ENCODE data around the gene GEMIN2. TPM values are rescaled to one million over a fixed set of nuclear protein-coding genes. Genes with fewer than 3 reads are reported as not detected.

The GEMIN2 gene
- total and polyA plus RNA-seq, 4 donors, result 23.1 to 38.8 (median 26.8) TPM

DNA sequence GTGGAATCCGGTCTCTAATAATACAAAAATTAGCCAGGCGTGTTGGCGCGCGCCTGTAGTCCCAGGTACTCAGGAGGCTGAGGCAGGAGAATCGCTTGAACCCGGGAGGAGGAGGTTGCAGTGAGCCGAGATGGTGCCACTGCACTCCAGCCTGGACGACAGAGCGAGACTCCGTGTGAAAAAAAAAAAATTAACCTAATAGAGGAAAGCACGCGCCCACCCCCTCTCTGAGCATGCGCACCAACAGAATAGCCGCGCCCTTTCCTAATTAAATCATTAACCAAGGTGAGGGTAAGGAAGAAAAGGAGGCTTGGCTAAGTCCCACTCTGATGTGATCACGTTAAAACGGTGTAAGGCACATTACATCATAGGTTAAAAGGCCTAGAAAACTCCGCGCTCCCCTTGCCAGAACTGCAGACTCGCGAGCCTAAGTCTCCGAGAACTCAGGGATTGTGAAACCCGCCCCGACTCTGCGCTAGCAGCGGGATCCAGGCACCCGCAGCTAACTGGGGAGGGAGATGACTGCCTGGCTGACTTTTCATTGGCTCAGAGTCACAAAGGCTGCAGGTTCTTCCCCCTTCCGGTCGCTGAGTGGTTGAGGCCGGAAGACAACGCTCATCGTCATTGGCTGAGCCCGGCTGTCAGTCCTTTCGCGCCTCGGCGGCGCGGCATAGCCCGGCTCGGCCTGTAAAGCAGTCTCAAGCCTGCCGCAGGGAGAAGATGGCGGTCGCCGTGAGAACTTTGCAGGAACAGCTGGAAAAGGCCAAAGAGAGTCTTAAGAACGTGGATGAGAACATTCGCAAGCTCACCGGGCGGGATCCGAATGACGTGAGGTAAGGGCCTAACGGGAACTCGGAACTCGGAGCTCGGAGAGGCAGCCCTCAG is 60.7 kb downstream of the GEMIN2 start, which contains the start of gene PNN:
Gene PNN, plus strand, starts transcription at position 695 of the 885 bp plus-strand sequence. Its CDS starts 26 bp downstream, at position 721.
- Histone ChIP-seq H3K27me3 (ENCODE audit: control insufficient read depth, insufficient read depth, low read length) (no peaks in the 10 kb centered on the region), H3K4me1 (ENCODE audit: control insufficient read depth, insufficient read depth, low read length) (peaks cover 4% of the 10 kb centered on the region), H3K36me3 (ENCODE audit: control insufficient read depth, insufficient read depth, low read length) (peaks cover 23% of the 10 kb centered on the region), H3K9me3 (ENCODE audit: control insufficient read depth, insufficient read depth, low read length) (no peaks in the 10 kb centered on the region), H3K4me3 (ENCODE audit: low read depth, low read length) (peak within 1 kb of the TSS; percentile 89), H3K27ac (ENCODE audit: low read depth, low read length) (peak within 1 kb of the TSS; percentile 96)
- peak; percentile 96 to 100 (median 98) for DNase-seq (ENCODE audit: low read depth in 4 of 6, low spot score in 6 of 6)
- WGBS (ENCODE audit: insufficient coverage), result 2% methylated on average over 45 of the region's 56 CpGs

DNA sequence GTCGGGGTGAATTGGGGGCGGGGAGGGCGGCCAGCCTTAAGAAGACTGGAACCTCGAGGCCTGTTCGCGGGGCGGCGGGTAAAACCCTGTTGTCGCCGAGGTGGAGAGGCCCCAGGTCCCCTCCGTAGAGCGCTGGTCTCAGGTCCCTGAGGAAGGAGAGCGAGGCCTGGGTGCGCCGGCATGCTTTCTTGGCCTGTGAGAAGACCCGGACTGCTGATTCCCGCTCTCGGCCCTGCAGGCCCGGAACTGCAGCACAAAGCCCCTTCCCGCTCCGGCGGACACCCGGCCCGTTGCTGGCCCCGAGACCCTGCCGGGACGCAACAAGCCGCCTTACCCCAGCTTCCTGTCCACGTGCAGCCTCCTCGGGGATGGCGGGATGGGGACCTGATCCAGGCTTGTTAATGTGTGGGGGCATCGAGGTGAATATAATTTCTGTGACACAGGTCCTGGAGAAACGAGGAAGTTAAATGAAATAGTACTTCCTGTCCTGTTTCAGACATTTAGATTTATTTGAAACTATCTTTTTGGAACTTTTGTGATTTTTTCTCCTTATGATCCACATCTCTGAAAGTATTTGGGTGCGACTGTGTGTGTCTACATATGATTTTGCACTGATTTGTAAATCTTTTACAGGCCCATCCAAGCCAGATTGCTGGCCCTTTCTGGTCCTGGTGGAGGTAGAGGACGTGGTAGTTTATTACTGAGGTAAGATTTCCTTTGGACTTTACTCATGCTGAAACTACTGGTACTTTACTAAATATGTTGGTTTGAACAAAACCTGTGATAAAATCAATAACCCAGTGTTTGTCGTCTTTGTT is 61.5 kb downstream of the GEMIN2 start:
- Histone ChIP-seq H3K9me3 (ENCODE audit: control insufficient read depth, insufficient read depth, low read length) (no peaks in the 10 kb centered on the region), H3K27me3 (ENCODE audit: control insufficient read depth, insufficient read depth, low read length) (no peaks in the 10 kb centered on the region), H3K27ac (ENCODE audit: low read depth, low read length) (peak overlapping the region; percentile 89), H3K4me1 (ENCODE audit: control insufficient read depth, insufficient read depth, low read length) (peaks cover 4% of the 10 kb centered on the region), H3K36me3 (ENCODE audit: control insufficient read depth, insufficient read depth, low read length) (peaks cover 28% of the 10 kb centered on the region), H3K4me3 (ENCODE audit: low read depth, low read length) (peak overlapping the region; percentile 89)
- no peak for DNase-seq (ENCODE audit: low read depth in 4 of 6, low spot score in 6 of 6)
- WGBS (ENCODE audit: insufficient coverage), result 0% methylated on average over 31 of the region's 36 CpGs

DNA sequence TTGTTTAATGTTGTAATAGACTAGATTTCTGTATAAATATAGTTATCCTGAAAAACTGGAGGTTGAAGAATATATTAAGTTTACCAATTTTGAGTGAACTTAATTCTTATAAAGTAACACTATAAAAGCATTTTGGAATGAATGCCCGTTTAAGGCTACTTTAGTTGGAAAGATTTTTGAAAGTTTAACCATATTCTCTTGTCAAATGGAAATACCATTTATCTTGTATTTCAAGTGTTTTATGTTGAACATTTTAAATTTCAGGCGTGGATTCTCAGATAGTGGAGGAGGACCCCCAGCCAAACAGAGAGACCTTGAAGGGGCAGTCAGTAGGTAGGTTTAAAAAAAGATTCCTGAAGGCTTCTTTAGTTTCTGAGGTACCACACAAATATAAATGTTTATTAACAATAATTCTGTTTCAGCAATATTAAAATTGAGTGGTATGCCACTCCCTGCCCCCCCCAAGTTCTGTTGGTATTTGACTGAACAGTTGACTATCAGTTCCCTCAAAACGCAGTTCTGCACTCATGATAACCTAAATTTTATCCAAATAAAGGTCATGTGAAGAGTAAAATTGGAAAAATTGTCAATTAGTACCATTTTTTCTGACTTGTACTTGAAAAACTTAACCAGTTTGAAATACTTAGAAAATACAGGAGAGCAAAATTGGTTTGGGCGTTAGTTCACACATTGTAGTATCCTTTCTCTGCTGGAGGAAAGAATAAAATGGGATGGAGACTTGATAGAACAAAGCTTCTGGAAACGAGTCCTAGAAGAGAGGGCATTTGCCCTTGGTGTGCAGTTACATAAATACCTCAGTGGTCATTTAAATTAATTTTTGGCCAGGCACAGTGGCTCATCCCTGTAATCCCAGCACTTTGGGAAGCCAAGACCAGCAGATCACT is 62.4 kb downstream of the GEMIN2 start:
- Histone ChIP-seq H3K36me3 (ENCODE audit: control insufficient read depth, insufficient read depth, low read length) (peaks cover 36% of the 10 kb centered on the region), H3K4me1 (ENCODE audit: control insufficient read depth, insufficient read depth, low read length) (peaks cover 4% of the 10 kb centered on the region), H3K27me3 (ENCODE audit: control insufficient read depth, insufficient read depth, low read length) (no peaks in the 10 kb centered on the region), H3K27ac (ENCODE audit: low read depth, low read length) (no peak overlapping the region), H3K9me3 (ENCODE audit: control insufficient read depth, insufficient read depth, low read length) (no peaks in the 10 kb centered on the region), H3K4me3 (ENCODE audit: low read depth, low read length) (peak overlapping the region; percentile 89)
- WGBS (ENCODE audit: insufficient coverage), result 79% methylated on average over 2 of the region's 5 CpGs
- DNase-seq (ENCODE audit: low read depth in 4 of 6, low spot score in 6 of 6), result no peak

DNA sequence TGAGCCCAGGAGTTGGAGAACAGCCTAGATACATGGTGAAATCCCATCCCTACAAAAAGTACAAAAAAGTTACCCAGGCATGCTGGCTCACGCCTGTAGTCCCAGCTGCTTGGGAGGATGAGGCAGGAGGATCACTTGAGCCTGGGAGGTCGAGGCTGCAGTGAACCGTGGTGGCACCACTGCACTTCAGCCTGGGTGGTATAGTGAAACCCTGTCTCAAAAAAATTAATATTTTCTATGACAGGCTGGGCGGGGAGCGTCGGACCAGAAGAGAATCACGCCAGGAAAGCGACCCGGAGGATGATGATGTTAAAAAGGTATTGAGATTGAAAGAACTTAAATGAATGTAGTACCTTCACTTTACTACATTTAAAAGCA is 63.0 kb downstream of the GEMIN2 start:
- no peak for DNase-seq (ENCODE audit: low read depth in 4 of 6, low spot score in 6 of 6)
- Histone ChIP-seq H3K9me3 (ENCODE audit: control insufficient read depth, insufficient read depth, low read length) (no peaks in the 10 kb centered on the region), H3K4me3 (ENCODE audit: low read depth, low read length) (no peak overlapping the region), H3K27me3 (ENCODE audit: control insufficient read depth, insufficient read depth, low read length) (no peaks in the 10 kb centered on the region), H3K4me1 (ENCODE audit: control insufficient read depth, insufficient read depth, low read length) (peaks cover 4% of the 10 kb centered on the region), H3K27ac (ENCODE audit: low read depth, low read length) (no peak overlapping the region), H3K36me3 (ENCODE audit: control insufficient read depth, insufficient read depth, low read length) (peaks cover 36% of the 10 kb centered on the region)
- 97% methylated on average over 3 of the region's 9 CpGs for whole genome bisulfite sequencing (ENCODE audit: insufficient coverage)

DNA sequence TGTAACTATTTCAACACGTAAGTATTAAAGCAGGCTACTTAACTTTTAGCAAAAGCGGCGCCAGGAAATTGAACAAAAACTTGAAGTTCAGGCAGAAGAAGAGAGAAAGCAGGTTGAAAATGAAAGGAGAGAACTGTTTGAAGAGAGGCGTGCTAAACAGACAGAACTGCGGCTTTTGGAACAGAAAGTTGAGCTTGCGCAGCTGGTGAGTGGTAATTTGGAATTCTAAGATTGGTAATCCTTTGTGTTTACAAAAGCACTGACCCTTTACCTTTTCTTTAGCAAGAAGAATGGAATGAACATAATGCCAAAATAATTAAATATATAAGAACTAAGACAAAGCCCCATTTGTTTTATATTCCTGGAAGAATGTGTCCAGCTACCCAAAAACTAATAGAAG is 64.9 kb downstream of the GEMIN2 start:
- 100% methylated on average over 3 of the region's 6 CpGs for WGBS (ENCODE audit: insufficient coverage)
- no peak for DNase-seq (ENCODE audit: low read depth in 4 of 6, low spot score in 6 of 6)
- Histone ChIP-seq H3K27me3 (ENCODE audit: control insufficient read depth, insufficient read depth, low read length) (no peaks in the 10 kb centered on the region), H3K36me3 (ENCODE audit: control insufficient read depth, insufficient read depth, low read length) (peaks cover 42% of the 10 kb centered on the region), H3K9me3 (ENCODE audit: control insufficient read depth, insufficient read depth, low read length) (no peaks in the 10 kb centered on the region), H3K27ac (ENCODE audit: low read depth, low read length) (no peak overlapping the region), H3K4me1 (ENCODE audit: control insufficient read depth, insufficient read depth, low read length) (peaks cover 4% of the 10 kb centered on the region), H3K4me3 (ENCODE audit: low read depth, low read length) (no peak overlapping the region)

DNA sequence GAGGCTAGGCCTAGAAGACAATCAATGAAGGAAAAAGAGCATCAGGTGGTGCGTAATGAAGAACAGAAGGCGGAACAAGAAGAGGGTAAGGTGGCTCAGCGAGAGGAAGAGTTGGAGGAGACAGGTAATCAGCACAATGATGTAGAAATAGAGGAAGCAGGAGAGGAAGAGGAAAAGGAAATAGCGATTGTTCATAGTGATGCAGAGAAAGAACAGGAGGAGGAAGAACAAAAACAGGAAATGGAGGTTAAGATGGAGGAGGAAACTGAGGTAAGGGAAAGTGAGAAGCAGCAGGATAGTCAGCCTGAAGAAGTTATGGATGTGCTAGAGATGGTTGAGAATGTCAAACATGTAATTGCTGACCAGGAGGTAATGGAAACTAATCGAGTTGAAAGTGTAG is 66.4 kb downstream of the GEMIN2 start:
- Histone ChIP-seq H3K36me3 (ENCODE audit: control insufficient read depth, insufficient read depth, low read length) (peaks cover 52% of the 10 kb centered on the region), H3K4me1 (ENCODE audit: control insufficient read depth, insufficient read depth, low read length) (no peaks in the 10 kb centered on the region), H3K9me3 (ENCODE audit: control insufficient read depth, insufficient read depth, low read length) (no peaks in the 10 kb centered on the region), H3K27ac (ENCODE audit: low read depth, low read length) (no peak overlapping the region), H3K27me3 (ENCODE audit: control insufficient read depth, insufficient read depth, low read length) (no peaks in the 10 kb centered on the region), H3K4me3 (ENCODE audit: low read depth, low read length) (no peak overlapping the region)
- DNase-seq (ENCODE audit: low read depth in 4 of 6, low spot score in 6 of 6), result no peak
- WGBS (ENCODE audit: insufficient coverage), result 97% methylated on average over 5 of the region's 5 CpGs

DNA sequence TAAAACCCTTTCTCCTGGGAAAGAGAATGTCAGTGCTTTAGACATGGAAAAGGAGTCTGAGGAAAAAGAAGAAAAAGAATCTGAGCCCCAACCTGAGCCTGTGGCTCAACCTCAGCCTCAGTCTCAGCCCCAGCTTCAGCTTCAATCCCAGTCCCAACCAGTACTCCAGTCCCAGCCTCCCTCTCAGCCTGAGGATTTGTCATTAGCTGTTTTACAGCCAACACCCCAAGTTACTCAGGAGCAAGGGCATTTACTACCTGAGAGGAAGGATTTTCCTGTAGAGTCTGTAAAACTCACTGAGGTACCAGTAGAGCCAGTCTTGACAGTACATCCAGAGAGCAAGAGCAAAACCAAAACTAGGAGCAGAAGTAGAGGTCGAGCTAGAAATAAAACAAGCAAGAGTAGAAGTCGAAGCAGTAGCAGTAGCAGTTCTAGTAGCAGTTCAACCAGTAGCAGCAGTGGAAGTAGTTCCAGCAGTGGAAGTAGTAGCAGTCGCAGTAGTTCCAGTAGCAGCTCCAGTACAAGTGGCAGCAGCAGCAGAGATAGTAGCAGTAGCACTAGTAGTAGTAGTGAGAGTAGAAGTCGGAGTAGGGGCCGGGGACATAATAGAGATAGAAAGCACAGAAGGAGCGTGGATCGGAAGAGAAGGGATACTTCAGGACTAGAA is 67.0 kb downstream of the GEMIN2 start:
- no peak overlapping the region for H3K27ac ChIP-seq (ENCODE audit: low read depth, low read length)
- no peaks in the 10 kb centered on the region for H3K27me3 ChIP-seq (ENCODE audit: control insufficient read depth, insufficient read depth, low read length)
- no peak for DNase-seq (ENCODE audit: low read depth in 4 of 6, low spot score in 6 of 6)
- no peaks in the 10 kb centered on the region for H3K9me3 ChIP-seq (ENCODE audit: control insufficient read depth, insufficient read depth, low read length)
- no peak overlapping the region for H3K4me3 ChIP-seq (ENCODE audit: low read depth, low read length)
- H3K4me1 ChIP-seq (ENCODE audit: control insufficient read depth, insufficient read depth, low read length), result no peaks in the 10 kb centered on the region
- peaks cover 52% of the 10 kb centered on the region for H3K36me3 ChIP-seq (ENCODE audit: control insufficient read depth, insufficient read depth, low read length)
- 95% methylated on average over 7 of the region's 7 CpGs for WGBS (ENCODE audit: insufficient coverage)

DNA sequence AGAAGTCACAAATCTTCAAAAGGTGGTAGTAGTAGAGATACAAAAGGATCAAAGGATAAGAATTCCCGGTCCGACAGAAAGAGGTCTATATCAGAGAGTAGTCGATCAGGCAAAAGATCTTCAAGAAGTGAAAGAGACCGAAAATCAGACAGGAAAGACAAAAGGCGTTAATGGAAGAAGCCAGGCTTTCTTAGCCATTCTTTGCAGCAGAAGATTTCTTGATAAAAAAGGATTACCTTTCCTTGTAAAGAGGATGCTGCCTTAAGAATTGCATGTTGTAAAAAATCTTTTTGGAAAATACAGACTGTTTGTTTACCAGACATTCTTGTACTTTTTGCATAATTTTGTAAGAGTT is 67.5 kb downstream of the GEMIN2 start:
- H3K27ac ChIP-seq (ENCODE audit: low read depth, low read length), result no peak overlapping the region
- WGBS (ENCODE audit: insufficient coverage), result 88% methylated on average over 5 of the region's 5 CpGs
- DNase-seq (ENCODE audit: low read depth in 4 of 6, low spot score in 6 of 6), result no peak

More for the DNA sequence above, 67.5 kb downstream of the GEMIN2 start:
- Histone ChIP-seq H3K27me3 (ENCODE audit: control insufficient read depth, insufficient read depth, low read length) (no peaks in the 10 kb centered on the region), H3K9me3 (ENCODE audit: control insufficient read depth, insufficient read depth, low read length) (no peaks in the 10 kb centered on the region), H3K4me1 (ENCODE audit: control insufficient read depth, insufficient read depth, low read length) (no peaks in the 10 kb centered on the region), H3K36me3 (ENCODE audit: control insufficient read depth, insufficient read depth, low read length) (peaks cover 52% of the 10 kb centered on the region), H3K4me3 (ENCODE audit: low read depth, low read length) (no peak overlapping the region)

All from spinal cord (tissue), 10 donors.